ENCODE results near the gene TIGD2.
"Not testable (repeated sequence)": the region's sequence is repeated elsewhere in the genome, so short reads cannot be mapped to it uniquely, and the experiment has no call there.

The TIGD2 gene

GRCh38 chr4:89121387-89122068, 10.2 kb downstream of the TIGD2 start:
- DNase-seq: no peak

DNA sequence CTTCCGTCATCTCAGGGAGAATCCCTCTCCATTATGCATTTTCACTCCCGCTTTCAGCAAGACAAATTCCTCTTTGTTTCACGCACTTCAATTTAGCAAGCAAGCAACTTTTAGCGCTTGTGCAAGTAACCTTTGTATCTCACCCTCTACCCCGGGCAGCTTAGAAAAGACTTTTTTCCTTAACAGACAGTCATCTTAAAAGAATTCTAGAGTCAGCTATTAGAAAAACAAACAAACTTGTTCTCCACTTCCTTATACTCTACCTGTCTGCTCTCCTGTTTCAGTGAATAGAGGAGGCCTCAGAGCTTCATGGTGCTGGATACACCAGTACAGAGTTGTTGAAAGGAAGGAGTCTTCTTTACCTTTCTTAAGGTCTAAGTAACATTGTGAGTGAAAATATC, 12.1 kb downstream of the TIGD2 start:
- no peak for DNase-seq

GRCh38 chr4:89125901-89126782, 14.8 kb downstream of the TIGD2 start:
- no peak for DNase-seq

DNA sequence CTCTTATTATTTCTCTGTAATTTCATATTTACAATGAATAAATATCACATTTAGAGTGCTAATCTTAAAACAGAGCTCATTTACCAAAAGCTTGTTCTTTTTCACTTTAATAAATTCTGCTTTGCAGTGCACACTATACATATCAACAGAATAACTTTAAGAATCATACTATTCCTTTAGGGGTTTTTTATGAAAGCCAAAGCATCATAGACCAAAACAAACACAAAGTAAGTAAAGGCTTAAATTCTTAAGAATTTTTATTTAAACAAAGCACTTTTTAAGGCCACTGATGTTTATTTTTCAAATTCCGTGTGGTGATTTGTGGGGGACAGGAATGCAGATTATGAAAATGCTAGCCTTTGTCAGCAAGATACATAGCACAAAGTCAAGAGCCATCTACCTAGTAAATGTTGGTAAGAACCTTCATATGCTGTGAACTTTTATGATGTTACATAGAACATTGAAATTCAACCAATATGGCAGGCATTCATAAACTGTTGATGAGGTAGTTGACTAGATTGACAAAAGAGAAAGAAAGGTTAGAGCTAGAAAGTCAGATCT, 17.8 kb downstream of the TIGD2 start:
- no peak for DNase-seq

DNA sequence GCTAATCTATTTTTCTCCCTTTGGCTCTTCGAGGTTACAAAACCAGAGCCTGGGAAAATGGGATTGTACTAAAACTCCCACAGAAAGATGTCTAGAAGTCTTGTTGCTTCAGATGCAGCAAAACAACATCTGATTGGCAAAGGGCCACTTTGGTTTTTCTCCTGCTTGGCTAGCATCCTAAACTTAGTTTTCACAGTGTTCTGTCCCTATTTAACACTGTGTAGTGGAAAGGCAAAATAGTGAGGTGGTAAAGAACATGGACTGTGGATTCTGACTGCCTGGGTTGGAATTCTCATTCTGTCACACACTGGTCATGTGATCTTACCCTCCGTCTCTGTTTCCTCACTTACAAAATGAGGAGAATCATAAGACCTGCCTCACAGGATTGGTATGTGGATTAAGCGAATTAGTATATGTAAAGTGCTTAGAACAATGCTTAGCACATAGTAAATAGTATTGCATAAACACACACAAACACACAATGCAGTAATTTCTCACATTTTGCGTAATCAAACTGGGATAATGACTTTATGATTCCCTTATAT, 23.5 kb downstream of the TIGD2 start:
- DNase-seq: no peak

DNA sequence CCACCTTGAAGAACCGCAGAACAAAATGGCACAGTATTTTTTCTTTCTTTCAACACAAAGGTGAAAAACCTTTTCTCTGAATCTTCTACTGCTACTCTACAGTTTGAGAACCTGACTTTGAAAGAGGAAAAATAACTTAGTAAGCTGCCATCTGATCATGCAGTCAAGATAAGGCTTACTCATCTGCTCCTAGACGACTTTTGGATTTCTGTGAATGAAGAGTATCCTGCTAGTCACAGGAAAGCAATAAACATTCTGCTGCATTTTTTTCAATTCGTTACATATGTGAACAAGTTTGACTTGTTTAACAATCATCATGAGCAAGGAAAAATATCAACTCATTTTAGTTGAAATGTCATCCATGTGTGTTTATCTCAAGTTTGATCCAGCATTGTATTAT, 25.2 kb downstream of the TIGD2 start:
- DNase-seq: no peak

DNA sequence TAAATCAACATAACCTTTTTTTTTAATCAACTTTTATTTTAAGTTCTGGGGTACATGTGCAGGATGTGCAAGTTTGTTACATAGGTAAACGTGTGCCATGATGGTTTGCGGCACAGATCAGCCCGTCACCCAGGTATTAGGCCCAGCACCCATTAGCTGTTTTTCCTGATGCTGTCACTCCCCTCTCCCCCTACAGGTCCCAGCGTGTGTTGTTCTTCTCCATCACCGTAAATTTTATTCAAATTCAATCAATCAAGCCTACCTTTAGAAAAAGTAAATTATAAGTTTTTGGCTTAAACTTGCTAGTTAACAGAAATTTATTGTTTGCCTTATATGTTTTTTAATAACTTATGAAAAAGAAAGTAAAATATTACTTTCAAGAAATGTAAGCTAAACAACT, 25.9 kb downstream of the TIGD2 start:
- DNase-seq: no peak

GRCh38 chr4:89137695-89138094, 26.4 kb downstream of the TIGD2 start:
- DNase-seq: no peak

DNA sequence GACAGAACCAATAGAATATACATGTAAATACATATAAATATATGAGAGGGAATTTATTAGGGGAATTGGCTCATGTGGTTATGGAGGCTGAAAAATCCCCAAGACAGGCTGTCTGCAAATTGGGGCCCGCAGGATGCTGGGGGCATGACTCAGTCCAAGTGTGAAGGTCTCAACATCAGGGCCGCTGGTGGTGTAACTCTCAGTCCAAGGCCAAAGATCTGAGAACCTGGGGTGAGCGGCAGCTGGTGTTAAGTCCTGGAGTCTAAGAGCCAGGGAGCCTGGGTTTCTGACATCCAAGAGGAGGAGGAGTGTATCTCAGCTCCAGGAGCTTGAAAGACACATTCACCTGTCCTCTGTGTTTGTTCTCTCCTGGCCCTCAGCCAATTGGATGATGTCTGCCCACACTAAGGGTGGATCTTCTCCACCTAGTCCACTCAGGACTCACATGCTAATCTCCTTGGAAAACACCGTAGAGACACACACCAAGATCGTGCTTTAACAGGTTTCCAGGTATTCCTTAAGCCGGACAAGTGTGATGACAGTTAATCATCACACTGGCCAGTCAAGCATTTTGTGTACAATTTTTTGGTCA, 28.9 kb downstream of the TIGD2 start:
- DNase-seq: no peak

- DNase-seq: no peak
Measured at GRCh38 chr4:89142691-89143669, 31.6 kb downstream of the TIGD2 start.

- DNase-seq: not testable (repeated sequence)
Measured at GRCh38 chr4:89144652-89145051, 33.3 kb downstream of the TIGD2 start.

GRCh38 chr4:89146196-89146595, 34.9 kb downstream of the TIGD2 start:
- no peak for DNase-seq

DNA sequence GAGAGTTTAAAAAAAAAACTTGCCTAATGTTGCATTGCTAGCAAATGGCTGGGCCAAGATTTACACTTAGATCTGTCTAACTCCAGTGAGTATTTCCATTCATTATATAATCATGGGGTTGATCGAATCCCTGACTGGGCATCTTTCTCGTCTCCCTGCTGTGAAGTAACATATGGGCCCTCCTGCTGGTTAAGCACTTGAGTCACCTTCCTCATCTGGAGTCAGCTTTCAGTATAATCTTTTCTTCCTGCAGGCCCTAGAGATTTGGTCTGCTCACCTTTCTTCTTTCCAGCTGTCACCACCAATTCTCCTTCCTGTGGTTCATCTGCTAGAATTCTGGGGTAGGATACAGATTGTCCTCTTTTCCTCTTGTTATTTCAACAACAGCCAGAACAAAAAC, 41.6 kb downstream of the TIGD2 start:
- no peak for DNase-seq

- no peak for DNase-seq
Measured at GRCh38 chr4:89156174-89156914, 45.0 kb downstream of the TIGD2 start.

DNA sequence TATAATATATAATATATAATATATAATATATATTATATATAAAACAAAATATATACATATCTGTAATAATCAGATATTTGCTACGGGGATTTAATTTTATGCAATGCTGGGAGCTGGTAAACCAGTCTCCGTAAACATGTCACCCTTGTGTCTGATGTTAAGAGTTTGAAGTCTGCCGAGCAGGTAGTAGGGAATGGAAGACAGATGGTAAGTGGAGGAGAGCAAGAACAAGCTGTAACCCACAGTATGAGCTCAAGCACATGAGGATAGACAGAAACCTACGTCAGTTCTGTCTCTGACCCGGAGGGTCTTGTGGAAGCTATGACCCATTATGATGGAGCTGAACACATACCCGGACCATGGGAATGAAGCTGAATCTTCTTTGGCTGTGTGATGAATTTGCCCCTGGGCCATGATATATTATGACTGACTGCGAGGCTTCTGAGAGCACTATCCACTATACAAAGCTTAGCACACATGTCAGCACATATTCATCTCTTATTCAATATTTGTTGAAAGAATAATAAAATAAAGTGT, 46.2 kb downstream of the TIGD2 start:
- DNase-seq: no peak

GRCh38 chr4:89158884-89159503, 47.7 kb downstream of the TIGD2 start:
- DNase-seq: peak in 2 of 6 experiments; percentile 24 to 30

DNA sequence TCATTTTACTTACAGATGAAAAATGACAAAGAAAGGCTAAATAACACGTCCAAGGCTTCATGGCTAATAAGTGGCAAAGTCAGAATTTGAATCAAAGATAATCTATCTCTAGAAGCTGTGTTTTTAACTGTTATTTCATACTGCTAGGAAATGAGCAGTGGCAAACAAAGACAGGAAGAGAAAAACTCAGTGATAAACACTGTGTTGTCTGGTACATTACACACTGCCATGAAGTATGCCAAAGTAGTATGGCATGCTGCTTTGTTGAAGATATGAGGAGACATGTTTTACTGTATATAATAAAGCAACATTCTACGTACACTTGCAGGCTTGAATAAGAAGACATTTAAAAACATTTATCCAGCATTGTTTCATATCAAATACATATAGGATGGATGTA, 49.5 kb downstream of the TIGD2 start:
- no peak for DNase-seq

DNA sequence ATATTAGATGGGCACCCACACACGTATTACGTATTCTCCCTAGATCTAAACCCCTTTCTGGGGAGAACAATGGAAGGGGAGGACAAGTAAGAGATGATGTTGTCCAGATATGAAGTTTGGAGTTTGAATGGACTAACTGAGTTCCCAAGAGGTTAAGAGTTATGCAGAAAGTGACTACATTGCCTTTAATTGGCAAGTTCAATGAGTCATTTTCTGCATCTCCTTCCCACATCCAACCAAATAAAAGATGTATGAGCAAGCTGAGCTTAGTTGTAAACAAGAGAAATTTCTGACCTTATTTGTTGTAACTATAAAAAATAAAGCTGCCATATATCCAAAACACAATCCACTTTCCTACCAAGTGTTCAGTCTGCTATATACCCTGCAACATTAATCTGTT, 50.5 kb downstream of the TIGD2 start:
- no peak for DNase-seq

DNA sequence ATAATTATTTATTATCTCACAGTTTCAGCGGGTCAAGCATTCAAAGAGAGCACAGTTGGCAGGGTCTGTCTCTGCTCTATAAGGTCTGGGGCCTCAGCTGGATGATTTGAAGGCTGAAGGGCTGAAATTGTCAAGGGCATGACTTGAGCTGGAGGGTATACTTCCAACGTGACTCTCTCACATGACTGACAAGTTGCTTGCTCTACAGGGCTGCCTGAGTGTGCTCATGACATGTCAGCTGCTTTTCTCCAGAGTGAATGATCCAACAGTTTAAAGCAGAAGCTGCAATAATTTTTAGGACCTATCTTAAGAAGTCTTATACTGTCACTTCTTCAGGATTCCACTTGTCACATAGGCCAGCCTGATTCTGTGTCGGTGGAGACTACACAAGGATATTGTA, 51.2 kb downstream of the TIGD2 start:
- no peak for DNase-seq

DNA sequence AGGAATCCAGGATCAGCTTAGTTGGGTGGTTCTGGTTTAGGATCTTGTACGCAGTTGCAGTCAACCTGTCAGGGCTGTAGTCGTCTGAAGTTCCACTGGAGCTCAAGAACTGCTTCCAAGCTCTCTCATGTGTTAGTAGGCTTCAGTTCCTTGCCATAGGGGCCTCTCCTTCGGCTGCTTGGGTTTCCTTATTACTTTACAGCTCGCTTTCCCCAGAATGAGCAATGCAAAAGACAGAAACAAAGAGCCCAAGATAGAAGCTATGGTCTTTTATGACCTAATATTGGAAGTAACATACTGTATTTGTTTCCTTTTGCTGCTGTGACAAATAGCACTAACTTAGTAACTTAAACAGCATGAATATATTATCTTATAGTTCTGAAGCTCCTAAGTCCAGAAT, 51.7 kb downstream of the TIGD2 start:
- no peak for DNase-seq

DNA sequence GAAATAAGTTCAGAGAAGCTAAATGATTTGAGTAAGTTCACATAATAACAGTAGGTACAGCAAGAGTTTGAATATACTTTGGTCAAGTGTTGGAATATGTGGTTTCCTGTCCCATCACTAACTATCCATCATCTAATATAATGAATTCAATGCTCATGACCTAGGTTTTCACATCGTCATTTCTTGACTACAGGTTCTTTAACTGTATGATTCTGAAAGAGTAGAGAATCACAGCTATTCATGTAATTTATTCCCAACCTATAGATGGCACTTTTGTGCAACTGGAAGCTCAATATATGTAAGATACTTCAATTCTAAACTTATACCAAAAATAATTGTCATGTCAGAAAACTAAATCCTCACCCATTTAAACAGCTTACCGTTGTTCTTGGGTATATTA, 53.1 kb downstream of the TIGD2 start:
- no peak for DNase-seq

All from stimulated activated naive CD4-positive, alpha-beta T cell (primary cell).